Spleen (tissue), 11 donors: ENCODE results near the gene NEURL1. TPM values are rescaled to one million over a fixed set of nuclear protein-coding genes. Genes with fewer than 3 reads are reported as not detected.

ENCODE experiments used
- DNase-seq: peaks from one replicate; pipeline ENCODE4 v3.0.0-alpha.2; 2020
- H3K27ac ChIP-seq, 8 donors: fragments of 200-600 bp; sonication (generic) in 7 of 8; 1 replicate in 4 of 8; 2 replicates in 4 of 8; pipeline versions ENCODE4 v1.5.0 to v1.8.0; 2016 to 2021; ENCODE audit warnings: inconsistent platforms in 4 of 8, mild to moderate bottlenecking in 4 of 8, moderate library complexity in 1 of 8
- H3K27me3 ChIP-seq, 7 donors: fragments of 200-600 bp; sonication (generic) in 6 of 7; replicated peaks in 1 of 7; 1 replicate in 4 of 7; 2 replicates in 3 of 7; pipeline versions ENCODE4 v1.5.0 to v1.8.0; 2016 to 2021; ENCODE audit warnings: inconsistent platforms in 3 of 7, mild to moderate bottlenecking in 1 of 7
- H3K36me3 ChIP-seq, 6 donors: fragments of 200-600 bp; sonication (generic) in 5 of 6; 1 replicate in 4 of 6; 2 replicates in 2 of 6; pipeline versions ENCODE4 v1.5.0 to v1.8.0; 2016 to 2021; ENCODE audit warnings: inconsistent platforms in 2 of 6
- H3K4me1 ChIP-seq, 6 donors: fragments of 200-600 bp; sonication (generic) in 5 of 6; 1 replicate in 3 of 6; 2 replicates in 3 of 6; pipeline versions ENCODE4 v1.5.0 to v1.8.0; 2016 to 2021; ENCODE audit warnings: inconsistent platforms in 3 of 6
- H3K4me3 ChIP-seq, 8 donors: fragments of 200-600 bp; sonication (generic) in 7 of 8; 1 replicate in 4 of 8; 2 replicates in 4 of 8; pipeline versions ENCODE4 v1.5.0 to v1.8.0; 2016 to 2021; ENCODE audit warnings: inconsistent platforms in 4 of 8, mild to moderate bottlenecking in 4 of 8, moderate library complexity in 2 of 8
- H3K9me3 ChIP-seq, 8 donors: fragments of 200-600 bp; sonication (generic) in 7 of 8; 1 replicate in 4 of 8; 2 replicates in 4 of 8; pipeline versions ENCODE4 v1.5.0 to v1.8.0; 2016 to 2021; ENCODE audit warnings: inconsistent platforms in 4 of 8
- POLR2A ChIP-seq, 3 donors: fragments of 450-650 bp; IDR thresholded peaks; one replicate each; pipeline ENCODE4 v1.5.1; 2017; ENCODE audit warnings: antibody characterized with exemption in 3 of 3, mild to moderate bottlenecking in 1 of 3
- POLR2AphosphoS5 ChIP-seq, 3 donors: sonication (generic); formaldehyde crosslinking; IDR thresholded peaks; one replicate each; pipeline ENCODE4 v1.5.1; 2017; ENCODE audit warnings: antibody characterized with exemption in 3 of 3
- WGBS, 5 donors: extraction: QIAGEN DNeasy Blood & Tissue Kit in 3 of 5; methylation state at CpG; one replicate each; pipeline versions ENCODE4 v1.1.5 to v1.1.7; 2013 to 2018; 5-methylcytosine and 5-hydroxymethylcytosine counted together
- intact Hi-C: fragments of 100-400 bp; cut with DNase I; formaldehyde crosslinking; loops from one replicate; pipeline ENCODE4 v1.15.0; 2023; ENCODE audit warnings: low total_unique reads
- polyA plus RNA-seq, 3 donors: library from polyadenylated mRNA; stranded (reverse); fragments of 200-250 nt; gene quantifications; one replicate each; pipeline ENCODE4 v1.2.1, GENCODE V29; 2013
- total RNA-seq, 7 donors: library from RNA; depleted of rRNA in 3 of 7; stranded (reverse); fragments of >200 nt in 3 of 7; fragmentation: NEBNext Ultra II Directional in 4 of 7; extraction: Animal tissue kit (Norgen Biotek cat#: 25700) in 4 of 7; gene quantifications; one replicate each; pipeline versions ENCODE4 v1.1.0 to v1.2.1, GENCODE V29; 2016 to 2021
- TF ChIP-seq, protein P1 (sequence below), 11 experiments: fragments of 200-600 bp in 7 of 11; fragments of 450-650 bp in 4 of 11; sonication (generic) in 4 of 11; IDR thresholded peaks in 8 of 11; conservative IDR thresholded peaks in 3 of 11; 1 replicate in 7 of 11; 2 replicates in 4 of 11; pipeline versions ENCODE4 v1.4.0 to v1.8.0; 2016 to 2021; ENCODE audit warnings: antibody characterized with exemption in 11 of 11, inconsistent platforms in 4 of 11, mild to moderate bottlenecking in 1 of 11
- donor health status: healthy with polysubstance abuse.
- donor health status: DM: no; HTN: no; CAD: no; lungs with moderate emphysema.
- donor health status: DM: no; HTN: no; CAD: no.
- donor health status: Bipolar disorder and iron deficiency.
- donor health status: healthy.
- donor health status: DM: no; HTN: no; CAD: no.
- donor health status: DM: yes; HTN: yes; CAD: no.

The NEURL1 gene
- total and polyA plus RNA-seq, 10 donors = 0.43 to 3.6 (median 2.3) TPM

DNA sequence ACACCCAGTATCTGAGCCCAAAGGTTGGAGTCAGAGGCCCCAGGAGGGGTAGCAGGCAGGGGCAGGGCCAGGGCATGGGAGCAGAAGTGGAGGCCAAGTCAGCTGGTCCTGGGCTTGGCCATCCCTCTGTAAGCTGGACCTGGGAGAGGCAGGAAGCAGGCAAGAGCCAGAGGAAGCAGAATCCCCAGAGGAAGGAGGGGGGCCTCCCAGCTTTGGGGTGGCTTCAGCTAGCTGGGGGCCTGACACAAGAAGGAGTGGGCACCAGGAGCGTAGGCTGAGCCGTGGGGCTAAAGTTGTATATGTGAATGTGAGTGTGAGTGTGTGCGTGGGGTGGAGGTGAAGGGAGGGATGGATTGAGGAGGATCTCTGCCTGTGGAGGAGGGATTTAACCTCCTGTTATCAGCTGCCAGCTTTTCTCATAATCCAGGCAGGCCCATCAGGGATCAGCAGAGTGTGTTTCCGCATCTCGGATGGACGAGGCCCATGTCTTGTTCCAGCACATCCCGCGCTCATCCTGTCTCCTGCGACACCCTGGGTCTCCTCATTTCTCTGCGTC, 54.0 kb downstream of the NEURL1 start:
- intact Hi-C loops = no loop called here
- H3K4me1 ChIP-seq = peaks cover 8 to 28% (median 11%) of the 10 kb centered on the region in 6 donors
- 75 to 91% (median 83%) methylated on average over 10 of the region's 10 CpGs for WGBS, 5 donors
- H3K27me3 ChIP-seq = no peaks in the 10 kb centered on the region
- H3K27ac ChIP-seq = peak overlapping the region in 2 of 8 donors; percentile 15 to 17
- TF ChIP-seq POLR2AphosphoS5 (IDR thresholded peaks at IDR 0.05) = no peak
- H3K36me3 ChIP-seq = no peaks in the 10 kb centered on the region
- no peak overlapping the region for H3K4me3 ChIP-seq
- peak; percentile 71 for DNase-seq
- H3K9me3 ChIP-seq = no peaks in the 10 kb centered on the region

DNA sequence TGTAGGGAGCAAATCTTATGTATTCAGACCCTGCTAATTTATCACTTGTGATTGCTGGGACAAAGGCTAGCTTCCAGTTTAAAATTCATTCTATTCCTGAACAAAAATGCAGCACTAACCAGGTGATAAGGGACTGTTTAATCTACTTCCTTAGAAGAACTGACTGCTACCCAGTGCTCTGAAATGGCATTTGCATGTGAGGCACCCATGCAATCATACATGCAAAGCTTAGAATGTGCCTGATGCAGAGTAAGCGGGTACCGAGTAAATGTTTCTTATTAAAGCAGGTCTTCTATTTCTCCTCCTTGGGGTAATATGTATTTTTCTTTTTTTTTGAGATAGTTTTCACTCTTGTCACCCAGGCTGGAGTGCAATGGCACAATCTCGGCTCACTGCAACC, 54.5 kb downstream of the NEURL1 start:
- no peaks in the 10 kb centered on the region for H3K27me3 ChIP-seq
- 78 to 93% (median 91%) methylated on average over 3 of the region's 3 CpGs for WGBS, 5 donors
- peaks cover 3 to 27% (median 6%) of the 10 kb centered on the region in 6 donors for H3K4me1 ChIP-seq
- H3K36me3 ChIP-seq = no peaks in the 10 kb centered on the region
- H3K27ac ChIP-seq = no peak overlapping the region
- intact Hi-C loops = no loop called here
- DNase-seq = no peak
- TF ChIP-seq POLR2A (IDR thresholded peaks at IDR 0.05) (no peak), POLR2AphosphoS5 (IDR thresholded peaks at IDR 0.05) (no peak)
- TF ChIP-seq, protein P1, sequence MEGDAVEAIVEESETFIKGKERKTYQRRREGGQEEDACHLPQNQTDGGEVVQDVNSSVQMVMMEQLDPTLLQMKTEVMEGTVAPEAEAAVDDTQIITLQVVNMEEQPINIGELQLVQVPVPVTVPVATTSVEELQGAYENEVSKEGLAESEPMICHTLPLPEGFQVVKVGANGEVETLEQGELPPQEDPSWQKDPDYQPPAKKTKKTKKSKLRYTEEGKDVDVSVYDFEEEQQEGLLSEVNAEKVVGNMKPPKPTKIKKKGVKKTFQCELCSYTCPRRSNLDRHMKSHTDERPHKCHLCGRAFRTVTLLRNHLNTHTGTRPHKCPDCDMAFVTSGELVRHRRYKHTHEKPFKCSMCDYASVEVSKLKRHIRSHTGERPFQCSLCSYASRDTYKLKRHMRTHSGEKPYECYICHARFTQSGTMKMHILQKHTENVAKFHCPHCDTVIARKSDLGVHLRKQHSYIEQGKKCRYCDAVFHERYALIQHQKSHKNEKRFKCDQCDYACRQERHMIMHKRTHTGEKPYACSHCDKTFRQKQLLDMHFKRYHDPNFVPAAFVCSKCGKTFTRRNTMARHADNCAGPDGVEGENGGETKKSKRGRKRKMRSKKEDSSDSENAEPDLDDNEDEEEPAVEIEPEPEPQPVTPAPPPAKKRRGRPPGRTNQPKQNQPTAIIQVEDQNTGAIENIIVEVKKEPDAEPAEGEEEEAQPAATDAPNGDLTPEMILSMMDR (IDR thresholded peaks at IDR 0.05 in 8 of 11, conservative IDR thresholded peaks at IDR 0.05 in 3 of 11) = no peak
- no peaks in the 10 kb centered on the region for H3K9me3 ChIP-seq
- no peak overlapping the region for H3K4me3 ChIP-seq

DNA sequence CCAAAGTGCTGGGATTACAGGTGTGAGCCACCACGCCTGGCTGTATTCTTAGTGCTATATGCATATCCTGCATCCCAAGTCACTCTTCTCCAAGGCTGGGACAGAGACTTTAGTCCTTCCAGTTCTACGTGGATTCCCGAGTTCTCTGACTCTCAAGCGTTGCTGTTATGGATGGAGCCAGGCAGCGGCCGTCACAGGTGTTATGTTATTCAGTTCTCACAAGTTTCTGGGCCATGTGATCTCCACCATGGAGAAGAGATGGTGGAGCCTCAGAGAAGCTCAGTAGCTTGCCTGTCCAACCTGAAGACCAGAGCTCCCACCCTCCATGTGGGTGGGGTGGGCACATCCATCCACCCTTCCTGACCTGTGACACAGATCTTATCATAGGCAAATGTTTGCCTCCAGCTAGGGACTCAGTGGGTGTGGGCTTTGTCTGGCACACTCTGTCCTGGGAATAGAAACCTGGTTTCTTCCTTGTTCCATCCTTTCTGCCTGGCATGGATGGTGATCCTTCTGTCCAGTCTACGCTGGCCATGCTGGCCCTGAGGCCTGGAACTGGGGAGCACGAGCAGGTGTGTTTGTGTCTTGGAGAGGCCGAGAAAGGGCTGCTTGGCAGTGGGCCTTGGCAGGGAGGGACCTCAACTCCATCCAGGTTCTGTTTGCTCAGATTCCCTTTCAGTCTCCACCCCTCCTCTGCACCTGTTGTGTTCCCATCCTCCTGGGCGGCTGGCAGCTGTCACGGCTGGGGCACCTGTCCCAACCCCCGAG, 55.3 kb downstream of the NEURL1 start:
- H3K9me3 ChIP-seq = no peaks in the 10 kb centered on the region

DNA sequence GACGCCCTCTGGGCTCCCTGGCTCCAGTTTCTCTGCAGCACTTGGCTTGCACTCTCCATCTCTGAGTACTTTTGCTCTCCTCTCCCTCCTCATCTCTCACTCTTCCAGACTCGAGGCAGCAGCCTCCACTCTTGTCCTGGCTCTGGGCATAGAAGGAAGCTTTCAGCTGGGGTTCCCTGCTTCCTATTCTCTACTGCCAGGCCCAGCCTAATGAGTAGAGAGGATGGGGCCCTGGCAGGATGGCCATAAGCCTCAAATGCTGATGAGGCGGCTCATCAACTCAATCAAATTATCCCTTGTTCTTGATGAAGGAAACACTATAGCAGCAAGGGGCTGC, 55.8 kb downstream of the NEURL1 start:
- no peaks in the 10 kb centered on the region for H3K36me3 ChIP-seq
- H3K4me3 ChIP-seq = no peak overlapping the region
- DNase-seq = peak; percentile 54
- H3K27me3 ChIP-seq = peaks cover 0 to 10% (median 0%) of the 10 kb centered on the region in 7 donors
- H3K27ac ChIP-seq = no peak overlapping the region
- H3K9me3 ChIP-seq = no peaks in the 10 kb centered on the region
- peaks cover 0 to 21% (median under 1%) of the 10 kb centered on the region in 6 donors for H3K4me1 ChIP-seq
- WGBS, 5 donors = 83 to 92% (median 91%) methylated on average over 3 of the region's 3 CpGs
- intact Hi-C loops = no loop called here
- TF ChIP-seq POLR2A (IDR thresholded peaks at IDR 0.05) = no peak
- TF ChIP-seq POLR2AphosphoS5 (IDR thresholded peaks at IDR 0.05) = no peak
- TF ChIP-seq, protein P1 (IDR thresholded peaks at IDR 0.05 in 8 of 11, conservative IDR thresholded peaks at IDR 0.05 in 3 of 11) = no peak

More for the DNA sequence above, 55.3 kb downstream of the NEURL1 start:
- Histone ChIP-seq H3K4me1 (peaks cover 0 to 21% (median 0%) of the 10 kb centered on the region in 6 donors), H3K4me3 (no peak overlapping the region), H3K27ac (no peak overlapping the region), H3K36me3 (no peaks in the 10 kb centered on the region), H3K27me3 (peaks cover 0 to 4% (median 0%) of the 10 kb centered on the region in 7 donors)
- DNase-seq = peak; percentile 60
- WGBS, 5 donors = 90 to 95% (median 93%) methylated on average over 10 to 12 of the region's 12 CpGs
- intact Hi-C loops = no loop called here
- no peak for TF ChIP-seq POLR2A (IDR thresholded peaks at IDR 0.05)
- TF ChIP-seq, protein P1 (IDR thresholded peaks at IDR 0.05 in 8 of 11, conservative IDR thresholded peaks at IDR 0.05 in 3 of 11) = no peak
- no peak for TF ChIP-seq POLR2AphosphoS5 (IDR thresholded peaks at IDR 0.05)
